Panc1 (cell line): ENCODE measurements around the gene STS. TPM values are rescaled to one million over a fixed set of nuclear protein-coding genes. Genes with fewer than 3 reads are reported as not detected.

Experiments
- ATAC-seq: fragments of 200-7000 bp; cut with Tn5 transposase; 2 replicates; pipeline ENCODE4 v1.9.1; 2020; ENCODE audit warnings: mild to moderate bottlenecking, moderate library complexity
- BruUV-seq: library from RNA; stranded (reverse); fragments of 400-500 nt; replicated peaks from 2 replicates; lab custom pipeline; 2021; lab: Mats Ljungman, UMichigan
- CTCF ChIA-PET: fragments of 300-600 bp; sonication (Branson Sonifier 250); formaldehyde crosslinking; loops from one replicate; lab custom pipeline; 2022; ENCODE audit warnings: antibody characterized with exemption; lab: Charles Lee
- POLR2A ChIA-PET: fragments of 300-600 bp; sonication (Branson Sonifier 250); formaldehyde crosslinking; loops from one replicate; lab custom pipeline; 2022; ENCODE audit warnings: antibody characterized with exemption; lab: Charles Lee
- DNase-seq: peaks from one replicate; pipeline ENCODE4 v3.0.0-alpha.2; 2010; ENCODE audit warnings: low read depth, low spot score
- H3K27ac ChIP-seq: 2 replicates; pipeline ENCODE4 v1.5.1; 2011; ENCODE audit warnings: mild to moderate bottlenecking, low read length, inconsistent platforms
- H3K27me3 ChIP-seq: fragments of 200-500 bp; sonication (Bioruptor generic); 2 replicates; pipeline ENCODE4 v1.6.0; 2014; ENCODE audit warnings: low read length, inconsistent platforms; ENCODE audit not compliant: control insufficient read depth, insufficient read depth
- H3K36me3 ChIP-seq: fragments of 200-500 bp; sonication (Bioruptor generic); 2 replicates; pipeline ENCODE4 v1.5.1; 2014; ENCODE audit warnings: inconsistent platforms, mild to moderate bottlenecking, low read length, moderate library complexity; ENCODE audit not compliant: control insufficient read depth, insufficient read depth
- H3K4me1 ChIP-seq: 2 replicates; pipeline ENCODE4 v1.5.1; 2011; ENCODE audit warnings: inconsistent platforms, mild to moderate bottlenecking, low read length, moderate library complexity; ENCODE audit not compliant: control insufficient read depth, insufficient read depth
- H3K4me3 ChIP-seq, 2 experiments: 2 replicates each; pipeline ENCODE4 v1.5.1; 2011 to 2012; ENCODE audit warnings: low read depth in 2 of 2, low read length in 2 of 2, mild to moderate bottlenecking in 2 of 2, inconsistent platforms in 1 of 2, moderate library complexity in 1 of 2
- H3K9me3 ChIP-seq: fragments of 200-500 bp; sonication (Bioruptor generic); 2 replicates; pipeline ENCODE4 v1.5.1; 2014; ENCODE audit warnings: low read depth, mild to moderate bottlenecking, inconsistent platforms, low read length, moderate library complexity; ENCODE audit not compliant: control insufficient read depth, insufficient read depth
- POLR2AphosphoS5 ChIP-seq: IDR thresholded peaks from 2 replicates; pipeline ENCODE4 v1.6.1; 2012; ENCODE audit warnings: mild to moderate bottlenecking, low read depth, low read length, moderate library complexity
- SIN3A ChIP-seq: IDR thresholded peaks from 2 replicates; pipeline ENCODE4 v1.6.1; 2012; ENCODE audit warnings: low read depth, mild to moderate bottlenecking, low read length, moderate library complexity, borderline replicate concordance; ENCODE audit not compliant: insufficient read depth
- TCF7L2 ChIP-seq: IDR thresholded peaks from 2 replicates; pipeline ENCODE4 v1.6.1; 2011; ENCODE audit warnings: mild to moderate bottlenecking, low read depth, low read length, inconsistent platforms
- in situ Hi-C: cut with HindIII; loops from 2 replicates; pipeline ENCODE4 v1.10.0; 2016; ENCODE audit warnings: low sequenced_read_pairs, low pct_unique_long_range_greater_than_20kb
- intact Hi-C: fragments of 100-400 bp; cut with micrococcal nuclease; formaldehyde crosslinking; loops from one replicate; pipeline ENCODE4 v1.10.0; 2022; ENCODE audit not compliant: unreplicated experiment
- total RNA-seq: library from RNA; stranded (reverse); gene quantifications from one replicate; pipeline ENCODE4 v1.2.1, GENCODE V29; 2021; ENCODE audit not compliant: unreplicated experiment
- TF ChIP-seq, protein P1 (sequence below), 2 experiments: IDR thresholded peaks; 2 replicates each; pipeline ENCODE4 v1.6.1; 2011 to 2012; ENCODE audit warnings: low read depth in 2 of 2, control low read depth in 1 of 2, low read length in 1 of 2, mild to moderate bottlenecking in 1 of 2, moderate library complexity in 1 of 2; ENCODE audit not compliant: insufficient read depth in 1 of 2
- TF ChIP-seq, protein P2 (sequence below): fragments of 450-650 bp; IDR thresholded peaks from 2 replicates; pipeline ENCODE4 v1.5.1; 2017; ENCODE audit warnings: mild to moderate bottlenecking

STS gene
- total RNA-seq, 1 experiment from 2014 or later: 2.0 TPM

DNA sequence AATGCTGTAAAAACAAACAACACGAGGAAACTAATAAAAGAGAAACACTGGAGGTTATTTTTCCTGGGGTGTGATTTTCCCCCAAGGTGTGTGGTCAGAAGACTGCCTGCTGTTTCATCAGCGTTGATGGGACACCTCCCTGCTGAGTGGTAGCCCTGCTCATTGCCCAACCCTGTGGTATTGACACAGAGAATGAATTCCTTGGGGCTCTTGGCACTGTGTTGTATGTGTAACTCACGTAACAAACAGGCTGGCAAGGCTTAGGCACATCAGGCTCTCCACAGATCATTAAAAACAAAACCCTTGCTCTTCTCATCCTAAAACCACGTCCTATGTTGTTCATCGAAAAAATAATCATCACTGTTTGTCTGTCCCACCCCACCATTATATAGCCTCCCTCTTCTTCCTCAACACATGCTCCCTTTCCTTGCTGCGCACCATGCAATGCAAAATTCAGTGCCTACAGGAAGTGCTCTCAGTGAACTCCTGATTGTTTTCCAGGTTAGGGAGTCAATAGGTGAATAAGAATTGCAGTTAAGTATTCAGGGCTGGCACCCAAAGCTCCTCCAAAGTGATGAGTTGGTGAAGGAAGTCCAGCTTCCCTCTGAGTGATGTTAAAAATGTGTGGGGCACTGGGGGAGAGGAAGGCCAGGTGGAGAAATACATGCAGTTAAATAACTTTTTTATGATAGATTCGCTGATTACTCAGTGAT lies 11.8 kb downstream of the STS start:
- ChIA-PET CTCF (no interaction called here), POLR2A (no interaction called here)
- peak; percentile 66; the same call in 1 of the 2 replicates for ATAC-seq
- in situ Hi-C loops (no loop called here), intact Hi-C loops (no loop called here)
- no peak for DNase-seq
- no peaks in the 10 kb centered on the region for H3K36me3 ChIP-seq
- no peaks in the 10 kb centered on the region for H3K9me3 ChIP-seq
- H3K4me1 ChIP-seq: no peaks in the 10 kb centered on the region
- no TSS peak for BruUV-seq
- TF ChIP-seq POLR2AphosphoS5: no peak
- TF ChIP-seq, protein P1, sequence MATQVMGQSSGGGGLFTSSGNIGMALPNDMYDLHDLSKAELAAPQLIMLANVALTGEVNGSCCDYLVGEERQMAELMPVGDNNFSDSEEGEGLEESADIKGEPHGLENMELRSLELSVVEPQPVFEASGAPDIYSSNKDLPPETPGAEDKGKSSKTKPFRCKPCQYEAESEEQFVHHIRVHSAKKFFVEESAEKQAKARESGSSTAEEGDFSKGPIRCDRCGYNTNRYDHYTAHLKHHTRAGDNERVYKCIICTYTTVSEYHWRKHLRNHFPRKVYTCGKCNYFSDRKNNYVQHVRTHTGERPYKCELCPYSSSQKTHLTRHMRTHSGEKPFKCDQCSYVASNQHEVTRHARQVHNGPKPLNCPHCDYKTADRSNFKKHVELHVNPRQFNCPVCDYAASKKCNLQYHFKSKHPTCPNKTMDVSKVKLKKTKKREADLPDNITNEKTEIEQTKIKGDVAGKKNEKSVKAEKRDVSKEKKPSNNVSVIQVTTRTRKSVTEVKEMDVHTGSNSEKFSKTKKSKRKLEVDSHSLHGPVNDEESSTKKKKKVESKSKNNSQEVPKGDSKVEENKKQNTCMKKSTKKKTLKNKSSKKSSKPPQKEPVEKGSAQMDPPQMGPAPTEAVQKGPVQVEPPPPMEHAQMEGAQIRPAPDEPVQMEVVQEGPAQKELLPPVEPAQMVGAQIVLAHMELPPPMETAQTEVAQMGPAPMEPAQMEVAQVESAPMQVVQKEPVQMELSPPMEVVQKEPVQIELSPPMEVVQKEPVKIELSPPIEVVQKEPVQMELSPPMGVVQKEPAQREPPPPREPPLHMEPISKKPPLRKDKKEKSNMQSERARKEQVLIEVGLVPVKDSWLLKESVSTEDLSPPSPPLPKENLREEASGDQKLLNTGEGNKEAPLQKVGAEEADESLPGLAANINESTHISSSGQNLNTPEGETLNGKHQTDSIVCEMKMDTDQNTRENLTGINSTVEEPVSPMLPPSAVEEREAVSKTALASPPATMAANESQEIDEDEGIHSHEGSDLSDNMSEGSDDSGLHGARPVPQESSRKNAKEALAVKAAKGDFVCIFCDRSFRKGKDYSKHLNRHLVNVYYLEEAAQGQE (IDR thresholded peaks at IDR 0.05; ENCODE audit: insufficient read depth in 1 of 2, low read depth in 2 of 2, low read length in 1 of 2): no peak
- no peak for TF ChIP-seq TCF7L2
- no peak for TF ChIP-seq SIN3A
- H3K27me3 ChIP-seq: no peaks in the 10 kb centered on the region
- no peak overlapping the region for H3K4me3 ChIP-seq
- no peak overlapping the region for H3K27ac ChIP-seq

DNA sequence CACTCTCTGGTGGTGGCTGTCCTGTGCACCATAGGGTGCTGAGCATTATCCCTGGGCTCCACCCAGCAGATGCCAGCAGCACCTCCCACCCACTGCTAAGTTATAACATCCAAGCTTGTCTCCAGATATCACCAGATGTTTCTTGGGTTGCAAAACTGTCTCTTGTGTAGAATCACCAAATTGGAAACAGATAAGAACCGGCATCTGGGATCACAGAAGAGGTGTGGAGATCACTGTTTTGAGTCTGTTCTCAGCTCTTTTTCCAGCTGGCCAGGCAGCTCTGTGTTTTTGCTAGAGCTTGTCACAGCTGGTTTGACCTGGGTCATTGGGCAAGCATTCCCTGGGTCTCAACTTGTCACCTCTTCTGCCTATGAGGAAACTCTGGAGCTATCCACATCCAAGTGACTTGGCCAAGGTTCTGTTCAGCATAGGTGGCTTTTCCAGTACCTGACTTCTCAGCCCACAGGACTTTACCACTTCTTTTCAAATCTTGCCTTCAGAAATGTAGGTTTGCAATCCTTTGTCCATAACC lies 15.7 kb downstream of the STS start:
- no peak overlapping the region for H3K4me3 ChIP-seq
- TF ChIP-seq POLR2AphosphoS5 (no peak), TCF7L2 (no peak), SIN3A (no peak)
- TF ChIP-seq, protein P1 (IDR thresholded peaks at IDR 0.05; ENCODE audit: insufficient read depth in 1 of 2, low read depth in 2 of 2, low read length in 1 of 2): no peak
- TF ChIP-seq, protein P2, sequence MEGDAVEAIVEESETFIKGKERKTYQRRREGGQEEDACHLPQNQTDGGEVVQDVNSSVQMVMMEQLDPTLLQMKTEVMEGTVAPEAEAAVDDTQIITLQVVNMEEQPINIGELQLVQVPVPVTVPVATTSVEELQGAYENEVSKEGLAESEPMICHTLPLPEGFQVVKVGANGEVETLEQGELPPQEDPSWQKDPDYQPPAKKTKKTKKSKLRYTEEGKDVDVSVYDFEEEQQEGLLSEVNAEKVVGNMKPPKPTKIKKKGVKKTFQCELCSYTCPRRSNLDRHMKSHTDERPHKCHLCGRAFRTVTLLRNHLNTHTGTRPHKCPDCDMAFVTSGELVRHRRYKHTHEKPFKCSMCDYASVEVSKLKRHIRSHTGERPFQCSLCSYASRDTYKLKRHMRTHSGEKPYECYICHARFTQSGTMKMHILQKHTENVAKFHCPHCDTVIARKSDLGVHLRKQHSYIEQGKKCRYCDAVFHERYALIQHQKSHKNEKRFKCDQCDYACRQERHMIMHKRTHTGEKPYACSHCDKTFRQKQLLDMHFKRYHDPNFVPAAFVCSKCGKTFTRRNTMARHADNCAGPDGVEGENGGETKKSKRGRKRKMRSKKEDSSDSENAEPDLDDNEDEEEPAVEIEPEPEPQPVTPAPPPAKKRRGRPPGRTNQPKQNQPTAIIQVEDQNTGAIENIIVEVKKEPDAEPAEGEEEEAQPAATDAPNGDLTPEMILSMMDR: no peak
- no TSS peak for BruUV-seq
- intact Hi-C loops (no loop called here), in situ Hi-C loops (no loop called here)
- no peaks in the 10 kb centered on the region for H3K27me3 ChIP-seq
- ATAC-seq: no peak
- H3K4me1 ChIP-seq: no peaks in the 10 kb centered on the region
- no peaks in the 10 kb centered on the region for H3K36me3 ChIP-seq
- DNase-seq: no peak
- POLR2A ChIA-PET: no interaction called here
- CTCF ChIA-PET: no interaction called here
- H3K27ac ChIP-seq: no peak overlapping the region
- H3K9me3 ChIP-seq: no peaks in the 10 kb centered on the region
